NCI-H2107 treated with DMSO at 0.1 percent for 48 hours (cell line): ENCODE data around the gene CHRNA9.
A peak's percentile ranks its signal among the peaks of the same experiment; 100 is the strongest.

ENCODE experiments used
- DNase-seq: peaks from one replicate; lab custom pipeline; 2025; ENCODE audit not compliant: unreplicated experiment; lab: John Stamatoyannopoulos, UW

CHRNA9 gene

DNA sequence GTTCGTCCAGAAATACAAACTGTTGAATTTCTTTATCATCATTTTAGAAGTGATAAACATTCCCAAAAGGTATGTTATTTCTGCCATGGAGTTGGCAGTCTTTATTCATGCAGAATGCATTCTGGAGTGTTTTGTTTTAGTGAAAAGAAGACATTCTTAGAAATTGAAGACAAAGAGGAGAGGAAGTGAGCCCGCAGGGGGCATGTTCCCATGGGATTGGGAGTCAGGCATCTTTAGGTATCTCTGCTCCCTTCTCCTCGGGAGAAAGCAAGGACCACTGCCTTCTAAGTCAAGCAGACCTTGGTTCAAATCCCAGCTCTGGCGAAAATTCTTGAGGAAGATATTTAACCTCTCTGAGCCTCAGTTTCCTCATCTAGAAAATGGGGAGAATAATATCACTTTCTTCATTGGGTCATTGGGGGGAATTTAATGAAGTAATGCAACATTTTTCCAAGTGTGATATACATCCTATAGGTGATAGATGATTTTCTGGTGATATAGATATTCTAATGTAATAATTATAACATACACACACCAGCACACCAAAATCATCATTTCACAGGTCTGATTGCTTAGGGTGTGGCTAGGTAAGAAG lies 26.5 kb upstream of the CHRNA9 start:
- DNase-seq, result no peak

- no peak for DNase-seq
Observed at GRCh38 chr4:40309250-40309774, 25.8 kb upstream of the CHRNA9 start.

DNA sequence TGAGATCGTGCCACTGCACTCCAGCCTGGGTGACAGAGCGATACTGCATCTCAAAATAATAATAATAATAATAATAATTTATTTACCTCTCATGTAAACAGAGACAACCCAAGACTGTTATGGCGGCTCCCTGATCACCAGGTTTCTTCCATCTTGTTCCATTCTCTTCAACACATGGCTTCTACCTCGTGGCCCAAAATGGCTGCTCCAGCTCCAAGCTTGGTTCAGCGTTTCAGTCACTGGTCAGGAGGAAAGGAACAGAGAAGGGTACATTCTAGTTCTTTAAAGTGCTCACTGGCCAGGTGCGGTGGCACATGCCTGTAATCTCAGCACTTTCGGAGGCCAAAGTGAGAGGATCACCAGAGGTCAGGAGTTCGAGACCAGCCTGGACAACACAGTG lies 24.9 kb upstream of the CHRNA9 start:
- DNase-seq, result no peak

- no peak for DNase-seq
Observed at GRCh38 chr4:40311811-40312346, 23.3 kb upstream of the CHRNA9 start.

DNA sequence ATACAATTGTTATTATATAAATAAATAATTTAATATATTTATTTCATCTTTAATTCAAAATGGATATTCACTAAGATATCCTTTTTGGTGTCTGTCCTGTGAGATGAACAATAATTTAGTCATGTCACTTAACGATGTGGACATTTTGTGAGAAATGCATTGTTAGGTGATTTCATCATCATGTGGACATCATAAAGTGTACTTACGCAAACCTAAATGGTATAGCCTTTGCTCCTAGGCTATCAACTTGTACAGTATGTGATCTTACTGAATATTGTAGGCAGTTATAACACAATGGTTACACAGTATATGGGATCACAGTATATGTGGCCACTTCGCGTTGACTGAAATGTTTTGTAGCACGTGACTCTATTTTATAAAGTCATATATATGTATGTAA lies 20.2 kb upstream of the CHRNA9 start:
- DNase-seq, result no peak

GRCh38 chr4:40316333-40316781 lies 18.8 kb upstream of the CHRNA9 start:
- DNase-seq, result no peak

DNA sequence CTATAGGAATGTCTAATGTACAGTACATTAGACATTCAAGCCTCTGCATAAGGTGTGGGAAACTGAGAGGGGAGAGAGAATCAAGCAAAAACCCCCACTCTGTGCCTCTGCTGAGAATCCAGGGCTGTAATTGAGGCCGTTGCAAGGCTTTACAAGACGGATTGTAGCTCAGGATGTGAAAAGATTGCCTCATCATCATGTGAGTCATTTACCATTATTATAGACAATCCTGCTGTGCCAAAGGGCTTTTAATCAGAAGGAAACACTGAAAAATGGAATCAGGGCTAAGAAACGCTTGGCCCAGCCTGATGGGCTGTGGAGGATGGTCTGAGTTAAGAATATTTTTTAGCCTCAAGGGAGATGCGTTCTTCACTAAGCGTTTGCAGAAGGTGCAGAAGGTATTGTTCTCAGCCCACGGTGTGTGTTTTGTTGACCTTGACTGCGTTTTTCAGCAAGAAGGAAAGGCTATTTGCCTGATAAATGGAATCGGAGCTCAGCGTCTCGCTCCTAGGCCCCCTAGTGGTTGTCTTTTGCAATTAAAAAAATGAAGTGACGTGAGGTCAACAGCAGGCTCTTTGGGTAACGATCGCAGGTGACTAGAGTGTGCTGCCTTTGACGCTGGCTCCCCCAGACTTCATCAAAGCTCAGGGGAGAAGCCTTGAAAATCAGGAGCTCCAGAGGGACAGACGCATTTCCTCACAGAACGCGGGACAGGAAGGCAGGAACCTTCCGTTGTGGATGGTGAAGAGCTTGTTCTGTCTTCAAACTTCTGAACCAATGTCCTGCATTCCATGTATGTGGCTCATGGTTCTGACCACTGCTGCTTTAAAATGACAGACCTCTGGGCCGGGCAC lies 18.1 kb upstream of the CHRNA9 start:
- DNase-seq, result no peak

GRCh38 chr4:40317916-40318658 lies 17.0 kb upstream of the CHRNA9 start:
- DNase-seq, result no peak

DNA sequence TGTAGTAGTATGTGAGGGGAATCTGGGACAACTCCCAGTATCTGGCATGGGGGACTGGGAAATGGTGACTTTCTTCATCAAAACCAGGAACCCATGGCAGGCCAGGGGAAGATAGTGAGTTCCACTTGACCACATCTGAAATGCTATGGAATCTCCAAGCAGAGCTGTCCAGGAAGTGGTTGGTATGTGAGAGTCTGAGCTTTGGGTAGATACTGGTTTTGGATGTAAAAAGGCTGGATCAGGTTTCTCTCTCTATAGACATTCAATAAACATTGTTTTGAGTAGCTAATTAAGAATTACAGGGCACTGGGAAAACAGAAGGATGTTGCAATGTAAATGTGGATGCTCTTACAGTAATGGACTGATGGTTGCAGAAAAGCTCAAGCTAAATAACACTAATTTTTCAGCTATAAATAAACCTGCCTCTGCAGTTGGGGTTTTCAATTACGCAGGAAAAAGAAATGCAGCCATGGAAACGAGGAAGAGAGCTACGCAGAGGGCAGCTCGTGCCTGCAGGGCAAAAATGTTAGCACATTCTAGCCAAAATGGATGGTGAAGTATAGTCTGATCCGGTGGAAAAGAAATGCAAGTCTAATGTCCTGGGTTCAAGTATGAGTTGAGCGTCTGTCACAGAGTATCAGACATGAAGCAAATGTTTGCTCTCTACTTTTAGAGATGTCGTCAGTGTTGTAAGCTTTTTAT lies 13.4 kb upstream of the CHRNA9 start:
- no peak for DNase-seq

GRCh38 chr4:40322811-40323210 lies 12.3 kb upstream of the CHRNA9 start:
- DNase-seq, result no peak

DNA sequence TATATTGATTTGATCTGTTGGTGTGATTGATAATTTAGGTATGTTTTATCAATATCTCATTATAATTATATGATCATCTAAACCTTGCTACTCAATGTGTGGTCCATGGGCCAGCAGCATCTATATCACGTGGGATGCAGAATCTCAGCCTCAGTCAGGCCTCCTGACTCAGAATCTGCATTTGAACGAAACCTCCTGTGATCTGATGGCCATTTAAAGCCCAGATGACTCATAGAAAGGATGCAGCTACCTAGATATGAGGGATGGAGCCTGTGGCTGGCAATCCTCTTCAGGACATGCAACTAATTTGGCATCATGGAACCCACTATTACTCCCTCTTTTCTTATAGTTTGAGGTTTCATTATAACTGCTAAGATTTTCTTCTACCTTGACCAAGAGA lies 11.3 kb upstream of the CHRNA9 start:
- no peak for DNase-seq

DNA sequence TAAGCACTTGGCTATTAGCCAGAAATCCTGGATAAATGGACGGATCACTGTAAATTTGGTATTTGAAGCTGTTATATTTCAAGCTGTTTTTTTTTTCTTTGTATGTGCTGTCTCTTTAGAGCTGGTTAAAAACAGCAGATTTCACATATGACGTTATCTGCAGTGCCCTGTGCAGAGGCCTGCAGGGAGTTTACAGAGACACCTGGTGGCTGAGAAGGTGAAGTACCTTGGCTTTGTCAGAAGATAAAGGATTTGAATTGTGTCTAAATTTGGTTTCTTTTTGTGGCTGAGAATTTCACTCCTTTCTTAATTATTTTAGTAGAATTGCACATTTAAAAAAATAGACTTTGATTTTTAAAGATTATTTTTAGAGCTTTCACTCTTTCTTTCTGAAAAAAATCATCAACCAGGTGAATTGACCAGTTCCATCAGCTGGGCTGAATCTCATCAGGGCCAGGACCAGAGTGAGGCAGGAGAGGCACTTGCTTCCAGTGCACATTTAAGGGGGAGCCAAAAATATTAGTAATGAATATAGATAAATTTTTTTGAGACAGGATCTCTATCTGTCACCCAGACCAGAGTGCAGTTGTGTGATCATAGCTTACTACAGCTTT lies 9.6 kb upstream of the CHRNA9 start:
- DNase-seq, result peak; percentile 41

DNA sequence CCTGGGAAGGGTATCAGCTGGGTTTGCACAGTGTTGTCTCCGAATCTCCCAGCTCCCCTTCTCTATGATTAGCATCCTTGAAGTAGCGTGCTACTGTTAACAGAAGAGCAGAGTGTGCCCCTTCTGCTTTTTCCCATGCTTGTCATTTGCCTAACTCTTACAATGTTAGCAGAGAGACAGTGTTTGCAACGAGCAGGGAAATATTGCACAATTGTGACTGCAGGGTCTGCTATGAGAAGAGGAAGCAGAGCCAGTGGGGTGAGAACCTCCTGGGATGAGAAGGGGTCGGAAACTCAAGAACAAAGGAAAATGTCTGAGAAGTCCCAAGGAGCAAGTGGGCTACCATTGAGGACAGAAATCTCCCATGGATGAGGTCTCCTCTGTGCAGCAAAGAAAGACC lies 7.8 kb upstream of the CHRNA9 start:
- DNase-seq, result no peak

DNA sequence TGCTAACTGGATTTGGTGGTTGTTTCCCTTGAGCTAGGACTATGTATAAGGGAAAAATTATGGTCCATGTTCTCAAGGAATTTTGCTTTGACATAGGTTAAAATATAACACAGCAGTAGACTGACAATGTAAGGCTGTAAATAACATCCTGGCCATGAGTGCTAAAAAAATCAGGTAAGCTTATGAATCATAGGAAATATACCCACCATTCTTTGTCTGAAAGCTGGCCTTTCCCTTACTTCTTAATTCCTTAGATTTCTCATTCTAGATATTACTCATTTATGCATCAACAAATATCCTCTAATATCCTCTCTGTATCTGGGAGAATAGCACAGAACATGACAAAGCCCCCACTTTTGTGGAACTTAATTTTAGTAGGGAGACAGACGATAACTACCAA lies 6.8 kb upstream of the CHRNA9 start:
- no peak for DNase-seq

DNA sequence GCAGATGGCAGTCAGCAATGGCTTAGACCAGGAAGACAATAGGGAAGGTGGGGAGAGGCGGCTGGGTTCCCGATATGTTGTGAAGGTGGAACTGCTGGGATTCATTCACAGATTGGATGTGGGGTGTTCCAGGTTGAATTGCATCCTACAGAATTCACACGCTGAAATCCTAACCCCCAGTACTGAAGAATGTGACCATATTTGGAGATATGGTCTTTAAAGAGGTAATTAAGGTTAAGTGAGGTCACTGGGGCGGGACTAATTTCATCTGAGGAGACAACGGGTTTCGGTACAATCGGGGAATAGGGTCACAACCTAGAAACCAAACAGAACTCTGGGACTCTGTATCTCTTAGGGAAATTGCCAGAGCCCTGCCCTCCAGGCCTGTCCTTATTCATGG lies 5.3 kb upstream of the CHRNA9 start:
- DNase-seq, result no peak

DNA sequence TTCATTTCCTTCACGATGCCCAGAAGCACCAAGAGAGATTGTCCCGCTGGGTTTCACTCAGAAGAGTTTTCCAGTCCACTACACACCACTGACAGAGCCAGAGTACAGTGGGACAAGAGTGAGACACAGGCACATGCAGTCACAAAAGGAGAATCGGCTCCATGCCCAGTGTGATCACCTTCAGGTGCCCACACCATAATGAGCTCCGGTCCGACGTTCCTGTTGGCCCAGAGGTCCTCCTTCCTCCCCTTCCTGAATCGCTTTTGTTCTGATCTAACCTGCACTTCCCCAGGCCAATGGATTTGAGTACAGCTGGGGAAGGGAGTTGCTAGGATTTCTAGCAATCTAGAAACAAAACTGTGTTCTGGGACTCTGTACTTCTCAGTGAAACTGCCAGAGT lies 4.6 kb upstream of the CHRNA9 start:
- DNase-seq, result no peak

- no peak for DNase-seq
Observed at GRCh38 chr4:40331101-40331745, 3.9 kb upstream of the CHRNA9 start.

- DNase-seq, result no peak
Observed at GRCh38 chr4:40331961-40332360, 3.2 kb upstream of the CHRNA9 start.

GRCh38 chr4:40333921-40334352 lies 1.2 kb upstream of the CHRNA9 start:
- DNase-seq, result peak; percentile 74

DNA sequence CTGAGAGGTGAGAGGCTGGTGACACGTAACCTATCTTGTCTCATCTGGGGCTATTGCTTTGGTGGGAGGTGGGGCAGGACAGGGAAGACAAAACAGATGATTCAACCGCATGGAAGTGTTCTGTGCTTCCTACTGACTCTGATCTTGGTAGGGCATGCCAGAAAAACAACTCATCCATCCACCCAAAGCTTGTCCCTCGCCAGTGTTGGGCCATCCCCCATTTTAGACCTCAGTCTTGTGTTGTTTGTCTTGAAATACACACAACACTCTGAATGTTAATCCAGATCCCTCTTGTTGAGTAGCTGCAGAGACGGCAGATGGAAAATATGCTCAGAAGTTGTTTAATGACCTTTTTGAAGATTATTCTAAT lies 377 bp downstream of the CHRNA9 start:
- no peak for DNase-seq
